Measurements from ENCODE around the gene OR4N2. TPM values are rescaled to one million over a fixed set of nuclear protein-coding genes. Genes with fewer than 3 reads are reported as not detected.
"Not testable (repeated sequence)": the region's sequence is repeated elsewhere in the genome, so short reads cannot be mapped to it uniquely, and the experiment has no call there.

The OR4N2 gene
- total RNA-seq, 1 donor from 2014 or later, result not detected

DNA sequence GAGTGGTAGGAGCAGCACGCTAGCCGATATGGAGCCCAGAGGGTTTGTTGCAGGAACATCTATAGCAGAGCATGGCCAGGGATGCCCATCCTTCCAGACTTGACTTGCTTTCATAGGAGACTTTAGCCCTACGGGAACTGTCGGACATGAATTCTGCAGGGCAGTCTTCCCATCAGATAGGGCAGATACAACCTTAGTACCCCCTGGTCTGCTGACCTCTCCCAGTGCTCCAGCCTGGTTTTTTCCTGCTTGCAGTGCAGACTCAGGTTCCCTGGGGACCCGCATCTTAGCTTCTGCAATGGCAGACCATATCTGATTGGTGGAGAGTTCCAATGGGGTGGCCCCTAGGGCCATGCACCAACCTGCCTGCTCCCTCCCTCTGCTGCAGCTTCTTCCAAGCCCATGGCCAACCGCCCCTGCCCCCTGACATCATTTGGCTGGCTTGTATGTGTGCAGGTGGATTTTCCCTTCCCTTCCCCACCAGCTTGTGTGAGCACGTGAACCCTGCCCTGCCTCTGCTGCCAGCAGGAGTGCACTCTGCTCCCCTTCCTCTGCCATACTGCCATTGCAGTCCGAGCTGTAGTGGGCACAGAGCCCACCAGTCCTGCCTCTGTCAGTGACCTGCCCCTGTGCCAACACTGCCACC, 30.8 kb downstream of the OR4N2 start:
- ATAC-seq, result not testable (repeated sequence)

- ATAC-seq, result no peak
Measured at GRCh38 chr14:19838433-19838832, 34.9 kb downstream of the OR4N2 start.

GRCh38 chr14:19851365-19851764, 47.8 kb downstream of the OR4N2 start:
- no peak for ATAC-seq

DNA sequence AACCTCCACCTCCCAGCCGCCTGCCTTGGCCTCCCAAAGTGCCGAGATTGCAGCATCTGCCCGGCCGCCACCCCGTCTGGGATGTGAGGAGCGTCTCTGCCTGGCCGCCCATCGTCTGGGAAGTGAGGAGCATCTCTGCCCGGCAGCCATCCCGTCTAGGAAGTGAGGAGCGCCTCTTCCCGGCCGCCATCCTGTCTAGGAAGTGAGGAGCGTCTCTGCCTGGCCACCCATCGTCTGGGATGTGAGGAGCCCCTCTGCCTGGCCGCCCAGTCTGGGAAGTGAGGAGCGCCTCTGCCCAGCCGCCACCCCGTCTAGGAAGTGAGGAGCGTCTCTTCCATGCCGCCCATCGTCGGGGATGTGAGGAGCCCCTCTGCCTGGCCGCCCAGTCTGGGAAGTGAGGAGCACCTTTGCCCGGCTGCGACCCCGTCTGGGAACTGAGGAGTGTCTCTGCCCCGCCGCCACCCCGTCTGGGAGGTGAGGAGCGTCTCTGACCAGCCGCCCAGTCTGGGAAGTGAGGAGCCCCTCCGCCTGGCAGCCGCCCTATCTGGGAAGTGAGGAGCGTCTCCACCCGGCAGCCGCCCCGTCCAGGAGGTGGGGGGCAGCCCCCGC, 62.6 kb downstream of the OR4N2 start:
- ATAC-seq, result not testable (repeated sequence)

DNA sequence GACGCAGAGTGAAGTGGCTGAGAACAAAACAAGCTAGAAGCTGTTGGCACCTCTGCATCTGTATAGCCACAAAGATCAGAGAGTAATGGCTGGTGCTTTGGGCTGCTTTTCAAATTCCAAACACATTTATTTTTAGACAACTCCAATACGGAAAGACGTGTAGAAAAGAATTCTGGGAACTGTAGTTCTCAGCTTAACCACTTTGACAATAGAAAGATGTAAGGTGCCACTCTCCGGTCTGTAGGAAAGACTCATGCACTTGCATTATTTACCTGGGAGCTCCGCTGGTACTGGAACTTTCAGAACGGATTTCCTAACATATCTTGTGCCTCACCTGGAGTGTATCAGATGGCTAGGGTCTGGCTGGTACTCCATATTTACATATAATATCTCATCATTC, 69.6 kb downstream of the OR4N2 start:
- no peak for ATAC-seq

- no peak for ATAC-seq
Measured at GRCh38 chr14:19874842-19875241, 71.3 kb downstream of the OR4N2 start, which contains the start of gene OR4K2. OR4K2 (plus strand) TSS chr14:19875142; CDS start chr14:19876268, 1,126 bp downstream.

GRCh38 chr14:19878029-19878642, 74.6 kb downstream of the OR4N2 start:
- no peak for ATAC-seq

Other genes starting within 250 kb of the OR4N2 start
- not detected for gene OR11H2, start 89.9 kb upstream of the OR4N2 start, total RNA-seq
- not detected for gene OR4Q3, start 60.2 kb upstream of the OR4N2 start, total RNA-seq
- not detected for gene OR4M1, start 30.3 kb upstream of the OR4N2 start, total RNA-seq
- gene OR4K2, start 71.4 kb downstream of the OR4N2 start, total RNA-seq, result not detected
- gene OR4K5, start 116.8 kb downstream of the OR4N2 start, total RNA-seq, result not detected
- not detected for gene OR4K1, start 127.1 kb downstream of the OR4N2 start, total RNA-seq
- not detected for gene OR4K15, start 171.8 kb downstream of the OR4N2 start, total RNA-seq
- gene OR4Q2, start 198.4 kb downstream of the OR4N2 start, total RNA-seq, result not detected
- not detected for gene OR4K14, start 215.5 kb downstream of the OR4N2 start, total RNA-seq
- not detected for gene OR4K13, start 232.3 kb downstream of the OR4N2 start, total RNA-seq

Data from esophagus mucosa (tissue), 1 donor.